Activated CD8-positive, alpha-beta memory T cell treated with anti-CD3 and anti-CD28 coated beads for 1 hour (primary cell): ENCODE data around the gene UBE2G1.
"Not testable (repeated sequence)": the region's sequence is repeated elsewhere in the genome, so short reads cannot be mapped to it uniquely, and the experiment has no call there.

Source experiments
- DNase-seq, 2 donors: peaks; one replicate each; pipeline ENCODE4 v3.0.0-alpha.2; 2020; ENCODE audit warnings: low read depth in 1 of 2; ENCODE audit errors: extremely low read depth in 1 of 2

Gene UBE2G1, protein sequence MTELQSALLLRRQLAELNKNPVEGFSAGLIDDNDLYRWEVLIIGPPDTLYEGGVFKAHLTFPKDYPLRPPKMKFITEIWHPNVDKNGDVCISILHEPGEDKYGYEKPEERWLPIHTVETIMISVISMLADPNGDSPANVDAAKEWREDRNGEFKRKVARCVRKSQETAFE

DNA sequence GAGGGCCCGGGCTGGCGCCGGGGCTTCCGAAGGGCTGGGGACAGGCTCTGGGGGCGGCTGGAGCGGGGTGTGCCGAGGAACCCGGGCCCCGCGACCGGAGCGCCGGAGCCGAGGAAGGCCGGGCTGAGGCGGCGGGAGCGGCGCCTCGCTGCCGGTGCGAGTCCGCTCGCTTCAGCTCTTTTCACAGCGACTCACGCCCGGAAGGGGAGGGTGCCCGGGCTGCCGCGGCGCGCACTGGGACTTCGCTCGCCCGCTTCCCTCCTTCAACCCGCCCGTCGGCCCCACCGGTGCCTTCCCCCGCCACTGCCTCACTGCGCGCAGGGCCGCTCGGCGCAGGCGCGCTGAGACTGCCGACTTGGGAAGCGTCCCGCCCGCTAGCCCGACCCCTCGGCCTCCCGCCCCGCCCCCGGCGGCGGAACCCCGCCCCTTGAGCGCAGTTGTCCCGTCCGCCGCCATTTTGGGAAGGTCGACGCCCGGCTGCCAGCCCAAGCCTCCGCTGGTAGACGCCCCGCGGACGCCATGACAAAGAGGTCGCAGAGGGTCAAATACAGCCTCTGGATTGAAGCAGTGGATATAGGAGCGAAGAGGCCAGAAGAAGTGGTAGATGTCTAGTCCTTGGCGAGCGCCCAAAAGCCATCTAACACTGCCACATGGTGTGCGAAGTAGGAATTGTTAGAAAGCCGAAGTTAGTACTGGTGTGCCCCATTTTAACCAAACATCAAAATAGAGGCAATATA lies at the start of gene UBE2G1:
Gene UBE2G1 (minus strand): TSS at position 349 of the 737 bp plus-strand sequence. CDS start 359 bp downstream, outside the sequence.
- DNase-seq, result peak; percentile 90 to 99

DNA sequence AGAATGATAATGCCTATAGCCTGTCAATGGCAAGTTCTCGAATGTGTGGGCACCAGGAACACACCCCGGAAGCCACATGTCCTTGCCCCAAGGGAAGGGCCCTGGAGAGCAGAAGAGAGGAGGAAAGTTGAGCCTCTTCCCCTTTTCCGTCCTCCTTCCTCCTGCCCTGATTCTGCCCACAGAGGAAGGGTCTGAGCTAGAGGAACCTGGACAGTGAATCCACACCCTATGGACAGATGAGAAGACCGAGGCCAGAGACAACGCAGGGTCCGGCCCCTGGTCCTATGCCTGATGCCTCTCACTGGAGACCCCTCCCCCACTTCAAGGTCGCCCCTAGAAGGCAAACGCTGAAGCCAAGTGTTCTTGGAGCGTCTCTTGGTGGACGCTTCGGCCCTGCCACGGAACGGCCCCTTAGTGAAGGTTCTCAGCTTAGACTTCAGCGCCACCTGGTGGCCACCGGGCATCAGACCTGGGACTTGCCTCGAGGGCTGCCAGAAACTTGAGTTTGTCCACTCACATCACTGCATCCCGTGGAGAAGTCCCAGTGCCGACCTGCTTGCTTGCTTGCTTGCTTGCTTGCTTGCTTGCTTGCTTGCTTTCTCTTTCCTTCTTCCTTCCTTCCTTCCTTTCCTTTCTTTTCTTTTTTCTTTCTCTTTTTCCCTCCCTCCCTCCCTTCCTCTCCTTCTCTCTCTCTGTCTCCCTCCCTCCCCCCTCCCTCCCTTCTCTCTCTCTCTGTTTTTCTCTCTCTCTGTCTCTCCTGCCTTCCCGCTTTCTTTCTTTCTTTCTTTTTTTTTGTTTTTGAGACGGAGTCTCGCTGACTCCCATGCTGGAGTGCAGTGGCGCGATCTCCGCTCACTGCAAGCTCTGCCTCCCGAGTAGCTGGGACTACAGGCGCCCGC lies 46.7 kb upstream of the UBE2G1 start:
- DNase-seq, result peak; percentile 75 to 90

DNA sequence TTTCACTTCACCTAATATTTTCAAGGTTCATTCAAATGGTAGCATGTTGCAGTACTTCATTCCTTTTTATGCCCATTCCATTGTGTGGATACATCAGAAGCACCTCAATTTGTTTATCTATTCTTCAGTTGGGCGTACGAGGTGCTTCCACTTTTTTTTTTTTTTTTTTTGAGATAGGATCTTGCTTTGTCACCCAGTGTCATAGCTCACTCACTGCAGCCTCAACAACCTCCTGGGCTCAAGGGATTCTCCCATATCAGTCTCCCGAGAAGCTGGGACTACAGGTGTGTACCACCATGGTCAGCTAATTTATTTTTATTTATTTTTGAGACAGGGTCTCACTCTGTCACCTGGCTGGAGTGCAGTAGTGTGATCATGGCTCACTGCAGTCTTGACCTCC lies 44.7 kb upstream of the UBE2G1 start:
- DNase-seq, result no peak

DNA sequence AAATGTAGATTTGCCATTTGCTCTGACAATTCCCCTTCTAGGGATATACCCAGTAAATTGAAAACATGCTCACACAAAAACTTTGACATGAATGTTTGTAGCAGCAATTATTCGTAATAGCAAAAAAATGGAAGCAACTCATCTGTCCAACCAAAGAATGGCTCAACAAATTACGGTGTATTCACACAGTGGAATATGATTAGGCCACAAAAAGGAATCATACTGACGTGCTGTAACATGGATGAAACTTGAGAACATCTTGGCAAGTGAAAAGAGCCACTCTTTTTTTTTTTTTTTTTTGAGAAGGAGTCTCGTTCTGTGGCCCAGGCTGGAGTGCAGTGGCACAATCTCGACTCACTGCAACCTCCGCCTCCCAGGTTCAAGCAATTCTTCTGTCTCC lies 43.2 kb upstream of the UBE2G1 start:
- no peak for DNase-seq

DNA sequence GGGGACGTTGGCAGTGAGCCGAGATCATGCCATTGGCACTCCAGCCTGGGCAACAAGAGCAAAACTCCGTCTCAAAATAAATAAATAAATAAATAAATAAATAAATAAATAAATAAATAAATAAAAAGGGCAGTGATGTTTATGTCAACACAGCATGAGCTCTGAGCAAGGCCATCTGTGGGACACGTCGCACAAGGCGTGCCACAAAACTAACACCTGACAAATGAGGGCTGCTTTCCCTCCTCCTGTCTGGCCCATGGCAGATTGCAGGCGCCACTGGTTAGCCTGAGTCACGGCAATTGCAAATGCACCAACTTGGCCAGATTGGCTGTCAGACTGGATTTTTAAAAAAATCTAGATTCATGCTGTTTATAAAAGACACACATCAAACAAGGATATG lies 41.4 kb upstream of the UBE2G1 start:
- no peak for DNase-seq

DNA sequence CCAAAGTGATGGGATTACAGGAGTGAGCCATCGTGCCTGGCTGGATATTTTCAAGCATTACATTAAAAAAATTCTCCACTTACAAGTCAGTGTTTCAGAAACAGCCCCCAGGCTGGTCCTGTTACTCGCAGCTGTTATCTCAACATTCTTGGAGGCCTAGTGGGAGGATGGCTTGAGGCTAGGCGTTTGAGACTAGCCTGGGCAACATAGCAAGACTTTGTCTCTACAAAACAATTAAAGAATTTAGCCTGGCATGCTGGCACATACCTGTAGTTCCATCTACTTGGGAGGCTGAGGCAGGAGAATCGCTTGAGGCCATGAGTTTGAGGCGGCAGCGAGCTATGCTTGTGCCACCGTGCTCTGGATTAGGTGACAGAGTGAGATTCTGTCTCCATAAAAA lies 40.7 kb upstream of the UBE2G1 start:
- DNase-seq, result no peak

DNA sequence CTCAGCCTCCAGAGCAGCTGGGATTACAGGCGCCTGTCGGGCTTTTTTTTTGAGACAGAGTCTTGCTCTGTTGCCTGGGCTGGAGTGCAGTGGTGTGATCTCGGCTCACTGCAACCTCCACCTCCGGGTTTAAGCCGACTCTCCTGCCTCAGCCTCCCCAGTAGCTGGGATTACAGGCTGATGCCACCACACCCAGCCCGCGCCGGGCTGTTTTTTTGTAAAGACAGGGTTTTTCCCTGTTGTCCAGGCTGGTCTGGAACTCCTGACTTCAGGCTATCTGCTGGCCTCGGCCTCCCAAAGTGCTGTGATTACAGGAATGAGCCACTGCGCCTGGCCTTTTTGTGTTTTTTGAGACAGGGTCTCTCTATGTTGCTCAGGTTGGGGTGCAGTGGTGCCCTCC lies 39.9 kb upstream of the UBE2G1 start:
- no peak for DNase-seq

DNA sequence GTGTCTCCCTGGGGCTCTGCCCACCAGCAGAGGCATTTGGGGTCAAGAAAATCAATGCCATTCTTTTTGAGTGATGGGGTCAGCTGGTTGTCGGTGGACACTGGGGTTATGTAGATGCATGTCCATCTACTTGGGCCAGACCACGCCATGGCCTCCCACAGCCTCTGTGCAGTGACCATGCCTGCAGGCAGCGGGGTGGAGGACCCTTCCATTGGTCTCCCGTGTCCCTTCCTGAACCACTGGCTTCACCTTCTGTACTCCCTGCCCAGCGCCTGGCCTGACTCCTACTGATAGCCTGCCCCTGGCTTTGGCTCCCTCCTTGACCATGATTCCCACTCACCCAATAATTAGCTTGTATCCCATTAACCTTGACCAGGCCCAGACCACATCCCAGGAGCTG lies 39.2 kb upstream of the UBE2G1 start:
- DNase-seq, result no peak

DNA sequence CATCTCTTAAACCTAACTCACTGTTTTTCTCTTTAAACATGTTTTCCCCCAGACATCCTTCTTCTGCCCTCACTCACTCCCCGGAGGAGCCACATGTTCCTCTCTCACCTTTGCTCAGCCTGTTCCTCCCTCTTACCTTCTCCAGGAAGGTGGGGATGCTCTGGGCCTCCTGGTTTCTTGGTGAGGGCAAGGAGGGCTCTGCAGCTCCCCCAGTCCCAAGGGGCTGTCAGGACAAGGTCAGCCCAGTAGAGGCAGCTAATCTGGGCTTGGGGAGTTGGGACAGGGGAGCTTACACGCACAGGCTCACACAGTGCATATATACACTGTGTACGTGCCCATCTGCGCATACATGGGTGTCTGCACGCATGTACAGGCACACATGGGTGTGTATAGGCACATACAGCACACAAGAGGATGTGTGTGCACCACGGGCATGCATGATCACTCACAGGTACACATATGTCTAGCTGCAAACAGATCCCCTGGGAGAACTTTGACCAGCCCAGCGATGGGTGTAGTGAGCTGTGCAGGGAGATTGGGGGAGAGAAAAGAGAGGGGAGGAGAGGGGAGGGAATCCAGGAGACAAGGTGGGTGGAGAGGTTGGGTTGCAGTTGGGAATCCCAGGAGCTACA lies 38.7 kb upstream of the UBE2G1 start:
- no peak for DNase-seq

DNA sequence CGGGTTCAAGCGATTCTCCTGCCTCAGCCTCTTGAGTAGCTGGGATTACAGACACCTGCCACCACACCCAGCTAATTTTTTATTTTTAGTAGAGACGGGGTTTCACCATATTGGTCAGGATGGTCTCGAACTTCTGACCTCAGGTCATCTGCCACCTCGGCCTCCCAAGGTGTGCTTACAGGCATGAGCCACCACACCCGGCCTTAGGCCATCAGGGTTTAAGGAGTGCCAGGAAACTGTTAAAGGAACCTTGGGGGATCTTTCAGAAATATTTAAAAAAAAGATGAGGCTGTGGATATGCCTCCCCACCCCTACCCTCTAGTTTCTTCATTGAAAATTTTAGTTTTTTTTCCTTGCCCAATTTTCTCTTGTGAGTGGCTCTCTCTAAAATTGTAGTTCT lies 31.4 kb upstream of the UBE2G1 start:
- DNase-seq, result no peak

DNA sequence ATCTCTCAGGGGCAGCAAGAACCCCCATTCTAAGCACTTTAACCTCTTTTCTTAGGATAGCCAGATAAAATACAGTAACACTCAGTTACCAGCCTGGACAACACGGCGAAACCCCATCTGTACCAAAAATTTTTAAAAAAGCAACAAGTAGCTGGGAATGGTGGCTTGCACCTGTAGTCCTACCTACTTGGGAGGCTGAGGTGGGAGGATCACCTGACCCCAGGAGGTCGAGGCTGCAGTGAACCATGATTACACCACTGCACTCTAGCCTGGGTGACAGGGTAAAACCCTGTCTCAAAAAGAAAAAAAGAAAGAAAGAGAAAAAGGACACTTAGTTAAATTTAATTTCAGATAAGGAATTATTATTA lies 28.6 kb upstream of the UBE2G1 start:
- no peak for DNase-seq

DNA sequence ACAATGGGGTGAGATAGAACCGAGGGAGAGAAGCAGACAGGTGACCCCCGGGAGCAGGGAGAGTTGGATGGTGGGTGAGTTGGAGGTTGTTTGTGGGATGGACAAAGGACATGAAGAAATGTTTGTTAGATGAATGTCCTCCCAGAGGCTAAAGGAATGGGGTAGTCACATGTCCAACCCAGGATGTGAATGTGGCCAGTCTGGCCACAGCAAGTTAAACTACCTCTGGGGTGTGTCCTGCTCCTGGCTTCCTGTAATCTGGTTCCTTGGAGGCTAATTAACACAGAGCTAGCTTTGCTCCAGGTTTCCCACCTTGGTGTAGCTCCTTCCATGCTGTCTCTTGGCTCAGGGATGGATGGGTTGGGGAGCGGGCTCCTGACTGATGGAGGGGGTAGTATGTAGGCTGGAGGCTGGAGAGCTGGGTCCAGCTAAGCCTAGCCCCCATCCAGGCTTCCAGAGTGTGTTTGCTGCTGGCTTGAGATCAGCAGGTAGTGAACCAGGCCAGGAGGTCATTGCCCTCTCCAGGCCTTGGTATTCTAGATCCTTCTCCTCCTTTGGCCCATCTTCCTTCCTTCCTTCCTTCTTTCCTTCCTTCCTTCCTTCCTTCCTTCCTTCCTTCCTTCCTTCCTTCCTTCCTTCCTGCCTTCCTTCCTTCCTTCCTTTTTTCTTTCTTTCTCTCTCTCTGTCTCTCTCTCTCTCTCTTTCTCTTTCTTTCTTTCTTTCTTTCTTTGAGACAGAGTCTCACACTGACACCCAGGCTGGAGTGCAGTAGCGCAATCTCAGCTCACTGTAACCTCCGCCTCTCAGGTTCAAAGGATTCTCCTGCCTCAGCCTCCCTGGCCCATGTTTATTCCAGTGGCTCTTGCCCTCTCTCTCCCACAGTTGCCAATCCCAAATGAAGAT lies 28.0 kb upstream of the UBE2G1 start:
- DNase-seq, result no peak

DNA sequence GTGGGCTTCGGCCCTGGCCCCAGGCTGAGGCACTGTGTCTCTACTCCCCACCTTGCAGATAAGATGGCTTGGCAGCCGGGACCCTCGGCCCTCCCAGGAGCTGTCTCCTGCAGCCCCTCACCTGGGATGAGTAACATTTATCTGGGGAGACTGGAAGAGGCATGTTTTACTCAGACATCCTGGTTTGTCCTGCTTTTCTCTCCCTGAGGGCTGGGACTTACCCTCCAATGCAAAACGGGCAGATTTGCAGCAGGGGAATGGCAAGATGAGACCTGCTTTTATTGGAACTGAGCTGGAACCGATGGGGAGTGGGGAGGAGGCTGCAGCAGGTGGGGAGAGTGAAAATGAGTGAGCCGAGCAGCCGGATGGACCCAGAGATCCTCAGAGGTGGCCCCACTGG lies 27.3 kb upstream of the UBE2G1 start:
- no peak for DNase-seq

DNA sequence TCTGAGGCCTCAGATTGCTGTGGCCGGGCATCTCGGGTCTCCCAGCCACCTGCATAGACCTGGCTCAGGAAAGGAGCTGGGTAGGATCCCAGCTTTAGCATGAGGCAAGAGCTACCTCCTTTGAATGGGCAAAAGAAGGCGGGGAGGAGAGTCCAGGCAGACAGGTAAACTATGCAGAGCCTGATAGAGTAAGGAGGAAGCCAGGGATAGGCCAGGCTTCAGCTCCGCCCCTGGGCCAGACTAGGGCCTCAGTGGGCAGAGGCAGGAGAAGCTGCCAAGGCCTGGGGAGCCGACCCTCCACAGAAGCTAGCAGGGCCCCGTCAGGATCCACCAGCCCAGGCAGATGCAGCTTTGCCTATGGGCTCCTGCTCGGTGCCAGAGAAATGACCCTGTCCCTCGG lies 22.6 kb upstream of the UBE2G1 start:
- DNase-seq, result no peak

DNA sequence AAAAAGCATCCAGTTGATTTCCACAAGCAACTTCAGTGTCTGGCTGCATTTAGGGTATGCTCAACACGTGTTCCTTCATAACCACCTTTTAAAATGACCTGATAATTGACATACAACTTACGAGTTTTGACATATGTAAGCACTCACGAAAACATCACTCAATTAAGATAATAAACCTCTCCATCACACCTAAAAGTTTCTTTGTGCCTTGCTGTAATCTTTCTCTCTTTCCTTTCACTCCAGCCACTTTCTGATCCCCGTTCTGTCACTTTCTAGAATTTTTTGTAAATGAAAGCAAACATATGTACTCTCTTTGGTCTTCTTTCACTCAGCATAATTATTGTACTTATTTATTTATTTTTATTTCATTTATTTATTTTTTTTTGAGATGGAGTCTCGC lies 20.7 kb upstream of the UBE2G1 start:
- DNase-seq, result no peak

DNA sequence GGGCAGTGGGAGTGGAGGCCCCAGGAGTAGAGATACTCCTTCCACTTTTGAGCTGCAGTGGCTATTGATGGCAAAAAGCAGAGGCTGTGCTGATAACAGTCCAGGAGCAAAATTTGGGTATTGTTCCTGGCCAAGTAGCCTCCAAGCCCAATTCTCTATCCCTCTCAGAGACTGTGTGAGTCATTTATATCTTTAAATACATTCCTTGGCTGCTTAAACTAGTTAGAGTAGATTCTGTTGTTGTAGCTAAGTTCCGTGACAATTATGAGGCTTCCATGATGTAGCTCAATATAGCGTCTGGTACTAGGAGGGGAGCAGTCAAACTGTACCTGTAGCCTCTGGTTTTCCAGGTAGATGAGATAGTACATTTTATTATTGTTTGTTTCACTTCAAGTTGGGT lies 19.9 kb upstream of the UBE2G1 start:
- no peak for DNase-seq

DNA sequence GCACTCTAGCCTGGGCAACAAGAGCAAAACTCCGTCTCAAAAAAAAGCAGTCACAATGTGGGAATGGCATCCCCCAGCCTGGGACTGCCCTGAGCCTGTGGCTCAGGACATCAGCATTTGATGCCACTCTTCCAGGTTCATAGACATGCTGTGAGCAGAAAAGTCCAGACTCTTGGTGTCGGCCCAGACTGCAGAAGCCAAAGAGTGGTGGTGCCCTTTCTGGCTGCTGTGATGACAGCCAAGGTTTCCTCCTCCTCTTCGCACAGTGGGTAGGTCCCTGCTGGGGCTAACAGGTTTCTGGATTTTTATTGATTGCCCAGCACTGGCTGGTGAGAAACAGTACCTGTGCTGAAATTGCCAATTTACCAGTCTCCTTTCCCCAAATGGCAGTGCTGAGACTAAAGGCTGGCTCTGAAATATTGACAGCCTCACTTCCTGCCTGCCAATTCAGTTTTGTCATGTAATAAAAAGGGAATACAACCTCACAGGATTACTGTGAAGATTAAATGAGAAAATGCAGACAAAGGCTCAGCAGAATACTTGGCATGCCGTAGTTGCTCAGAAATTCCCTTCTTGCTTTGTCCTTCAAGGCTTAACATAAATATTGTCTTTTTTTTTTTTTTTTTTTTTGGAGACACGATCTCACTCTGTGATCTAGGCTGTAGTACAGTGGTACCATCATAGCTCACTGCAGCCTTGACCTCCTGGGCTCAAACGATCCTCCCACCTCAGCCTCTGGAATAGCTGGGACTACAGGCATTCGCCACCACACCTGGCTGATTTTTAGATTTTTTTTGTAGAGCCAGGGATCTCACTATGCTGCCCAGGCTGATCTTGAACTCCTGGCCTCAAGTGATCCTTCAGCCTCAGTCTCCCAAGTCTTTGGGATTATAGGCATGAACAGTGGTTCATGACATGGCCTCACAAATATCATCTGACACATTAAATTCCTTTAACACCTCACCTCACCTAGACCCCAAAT lies 15.5 kb upstream of the UBE2G1 start:
- DNase-seq, result no peak

DNA sequence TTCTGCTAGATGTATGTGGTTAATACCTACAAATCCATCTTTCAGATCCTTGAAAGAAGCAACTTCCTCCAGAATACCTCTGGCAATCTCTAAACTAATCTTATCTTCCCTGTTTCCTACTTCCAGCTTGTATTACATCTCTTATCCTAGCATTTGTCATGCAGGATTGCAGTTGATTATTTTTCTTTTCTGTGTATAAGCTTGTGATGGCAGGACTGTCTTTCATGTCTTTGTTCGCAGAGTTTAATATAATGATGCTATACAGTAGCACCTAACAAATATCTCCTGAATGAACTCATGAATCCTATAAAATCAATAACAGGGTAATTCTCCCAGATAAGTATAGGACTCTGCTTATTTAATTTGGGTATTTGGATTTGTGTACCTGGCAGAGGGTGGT lies 12.2 kb upstream of the UBE2G1 start:
- no peak for DNase-seq

DNA sequence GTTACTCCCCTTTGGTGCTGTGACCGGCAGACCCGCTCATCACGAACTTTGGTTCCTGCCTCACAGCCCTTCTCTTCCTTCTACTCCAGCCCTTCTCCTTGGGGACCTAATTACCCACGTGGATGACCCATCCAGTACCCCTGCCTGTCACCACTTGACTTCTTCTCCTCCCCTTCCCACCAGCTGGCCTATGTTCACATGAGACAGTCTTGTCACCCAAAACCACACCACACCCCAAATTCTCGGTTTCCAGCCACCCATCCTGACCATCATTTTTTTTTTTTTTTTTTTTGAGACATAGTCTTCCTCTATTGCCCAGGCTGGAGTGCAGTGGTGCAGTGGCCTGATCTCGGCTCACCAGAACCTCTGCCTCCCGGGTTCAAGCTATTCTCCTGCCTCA lies 10.8 kb upstream of the UBE2G1 start:
- not testable (repeated sequence) for DNase-seq
